HL-60/S4 treated with phorbol 12-myristate 13-acetate at 8.2 ng/mL for 4 days and 3 days (cell line): ENCODE data around the gene NKD2.
"Not testable (repeated sequence)": the region's sequence is repeated elsewhere in the genome, so short reads cannot be mapped to it uniquely, and the experiment has no call there.

Experiments used
- in situ Hi-C: fragments of 300-500 bp; cut with MboI; formaldehyde crosslinking; loops from 2 replicates; pipeline ENCODE4 v1.15.0; 2022; ENCODE audit warnings: low sequenced_read_pairs

Gene NKD2

DNA sequence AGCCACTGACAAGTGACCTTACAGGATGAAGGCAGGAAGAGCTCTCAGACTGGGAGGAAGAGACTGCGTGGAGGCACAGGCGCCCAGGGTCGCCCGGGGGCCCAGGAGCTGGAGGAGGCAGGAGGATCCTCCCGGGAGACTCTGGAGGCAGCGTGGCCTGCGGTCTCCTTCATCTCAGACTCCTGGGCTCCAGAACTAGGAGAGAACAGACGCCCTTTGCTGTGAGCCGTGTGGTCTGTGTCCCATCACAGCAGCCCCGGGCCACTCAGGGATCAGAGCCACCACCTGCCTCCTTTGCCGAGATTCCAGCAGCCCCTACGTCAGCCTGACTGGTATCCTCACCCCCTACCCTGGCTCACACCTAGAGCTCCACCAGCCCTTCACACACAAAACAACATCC lies 58.1 kb downstream of the NKD2 start:
- in situ Hi-C loops = no loop called here

DNA sequence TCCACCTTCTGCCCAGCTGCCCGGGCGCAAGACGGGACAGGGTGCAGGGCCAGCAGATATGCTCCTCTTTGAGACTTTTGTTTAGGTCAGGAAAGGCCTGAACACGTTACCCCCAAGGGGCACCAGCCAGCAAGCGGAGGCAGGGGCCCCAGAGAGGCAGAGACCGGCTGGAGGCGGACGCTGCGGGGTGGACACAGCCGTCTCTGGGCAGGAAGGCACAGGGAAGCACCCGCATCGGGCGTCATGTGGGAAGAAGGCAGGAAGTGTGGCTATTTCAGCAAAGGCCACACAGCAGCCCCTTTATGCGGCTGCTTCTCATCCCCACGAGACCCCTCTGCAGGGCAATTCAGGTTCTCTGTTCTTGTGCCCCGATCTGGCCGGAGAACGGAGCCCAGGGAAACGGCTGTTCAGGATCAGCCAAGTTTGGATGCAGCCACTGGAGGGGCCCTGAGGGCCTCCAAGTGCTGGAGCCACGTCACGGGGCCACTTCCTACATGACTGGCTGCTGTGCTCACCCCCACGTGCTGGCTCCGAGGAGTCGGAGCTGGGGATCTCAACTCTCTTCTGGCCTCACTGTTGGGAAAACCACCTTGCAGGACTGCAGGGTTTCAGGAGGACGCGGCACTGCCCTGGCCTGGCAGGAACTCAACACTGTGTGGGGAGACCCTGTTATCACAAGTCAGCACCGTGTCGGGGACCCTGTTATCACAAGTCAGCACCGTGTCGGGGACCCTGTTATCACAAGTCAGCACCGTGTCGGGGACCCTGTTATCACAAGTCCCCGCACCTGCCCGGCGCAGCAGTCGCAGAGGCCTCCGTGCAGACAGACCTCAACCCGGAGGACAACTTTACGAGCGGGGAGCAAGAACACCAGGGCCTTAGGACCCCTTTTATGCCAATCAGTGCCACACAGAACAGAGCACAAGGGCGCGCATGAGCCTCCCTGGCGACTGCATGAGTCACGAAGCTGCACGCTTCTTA lies 58.8 kb downstream of the NKD2 start:
- in situ Hi-C loops = no loop called here

DNA sequence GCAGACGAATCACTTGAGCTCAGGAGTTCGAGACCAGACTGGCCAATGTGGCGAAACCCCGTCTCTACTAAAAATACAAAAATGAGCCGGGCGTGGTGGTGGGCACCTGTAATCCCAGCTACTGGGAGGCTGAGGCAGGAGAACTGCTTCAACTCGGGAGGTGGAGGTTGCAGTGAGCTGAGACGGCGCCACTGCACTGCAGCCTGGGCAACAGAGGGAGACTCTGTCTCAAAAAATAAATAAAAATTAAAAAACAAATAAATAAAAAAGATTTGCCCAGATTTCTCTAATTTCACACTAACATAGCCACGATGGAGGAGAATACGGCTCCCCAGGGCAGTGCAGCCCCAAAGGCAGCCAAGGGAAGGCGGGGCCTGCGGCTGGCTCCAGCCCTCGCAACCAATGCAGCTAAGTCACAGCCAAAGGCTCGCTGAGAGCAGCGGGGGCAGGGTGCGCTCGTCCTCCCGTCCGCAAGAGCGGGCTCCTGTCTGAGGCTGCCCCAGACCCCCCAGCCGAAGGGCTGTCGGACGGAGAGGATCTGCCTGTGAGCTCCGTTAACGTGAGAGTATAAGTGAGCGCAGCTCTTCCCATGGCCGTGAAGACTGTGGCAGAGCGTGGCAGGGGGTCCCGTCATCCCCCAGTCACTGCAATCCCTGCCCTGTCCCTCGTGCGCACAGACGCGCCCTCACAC lies 59.7 kb downstream of the NKD2 start:
- in situ Hi-C loops = no loop called here

DNA sequence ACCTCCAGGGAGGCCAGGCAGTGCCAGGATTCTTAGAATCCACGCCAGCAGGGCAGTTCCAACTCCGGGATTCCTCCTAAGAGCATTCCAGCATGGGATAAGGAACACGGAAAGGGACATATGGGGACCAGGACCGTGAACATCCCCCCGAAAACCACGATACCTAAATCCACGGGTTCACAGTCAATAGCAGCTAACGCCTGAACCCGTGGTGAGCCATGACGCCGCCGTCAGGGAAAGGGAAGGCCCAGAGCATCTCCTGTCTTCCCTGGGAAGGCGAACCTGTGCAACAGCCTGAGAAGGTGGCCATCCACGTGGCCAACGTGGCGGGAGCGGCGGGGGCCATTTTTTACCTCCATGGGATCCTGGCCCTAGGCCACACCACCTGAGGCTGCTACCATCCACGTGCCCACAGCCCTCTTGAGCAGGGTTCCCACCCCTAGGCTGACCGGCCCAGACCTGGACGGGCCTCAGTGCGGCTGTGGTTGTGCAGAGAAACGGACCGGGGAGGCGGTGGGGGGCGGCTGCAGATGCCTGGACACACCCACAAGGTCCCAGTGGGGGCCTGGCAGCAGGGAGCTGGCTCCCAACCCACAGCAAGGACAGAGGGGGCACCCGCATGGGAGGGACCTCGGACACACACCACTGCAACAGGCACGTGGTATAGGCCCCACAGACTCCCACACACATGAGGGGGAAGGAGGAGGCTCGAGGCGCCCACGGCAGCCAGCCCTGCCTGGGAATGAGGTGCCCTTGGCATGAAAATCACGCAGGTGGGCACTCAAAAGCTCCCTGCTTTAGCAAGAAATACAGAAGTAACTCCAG lies 60.5 kb downstream of the NKD2 start:
- in situ Hi-C loops = no loop called here

DNA sequence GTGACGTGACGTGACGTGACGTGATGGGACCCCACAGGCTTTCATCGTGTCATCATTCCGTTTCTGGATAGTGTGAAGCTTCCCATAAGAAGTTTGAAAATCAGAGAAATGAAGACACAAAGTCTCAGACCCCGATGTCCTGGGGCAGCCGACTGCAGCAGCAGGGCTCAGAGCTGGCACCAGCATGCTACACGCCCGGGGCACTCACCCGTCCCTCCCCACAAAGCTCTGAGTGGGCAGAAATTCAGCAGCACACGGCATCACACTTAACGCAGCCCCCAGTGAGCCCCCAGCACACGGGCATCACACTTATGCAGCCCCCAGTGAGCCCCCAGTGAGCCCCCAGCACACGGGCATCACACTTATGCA lies 61.1 kb downstream of the NKD2 start:
- in situ Hi-C loops = no loop called here

DNA sequence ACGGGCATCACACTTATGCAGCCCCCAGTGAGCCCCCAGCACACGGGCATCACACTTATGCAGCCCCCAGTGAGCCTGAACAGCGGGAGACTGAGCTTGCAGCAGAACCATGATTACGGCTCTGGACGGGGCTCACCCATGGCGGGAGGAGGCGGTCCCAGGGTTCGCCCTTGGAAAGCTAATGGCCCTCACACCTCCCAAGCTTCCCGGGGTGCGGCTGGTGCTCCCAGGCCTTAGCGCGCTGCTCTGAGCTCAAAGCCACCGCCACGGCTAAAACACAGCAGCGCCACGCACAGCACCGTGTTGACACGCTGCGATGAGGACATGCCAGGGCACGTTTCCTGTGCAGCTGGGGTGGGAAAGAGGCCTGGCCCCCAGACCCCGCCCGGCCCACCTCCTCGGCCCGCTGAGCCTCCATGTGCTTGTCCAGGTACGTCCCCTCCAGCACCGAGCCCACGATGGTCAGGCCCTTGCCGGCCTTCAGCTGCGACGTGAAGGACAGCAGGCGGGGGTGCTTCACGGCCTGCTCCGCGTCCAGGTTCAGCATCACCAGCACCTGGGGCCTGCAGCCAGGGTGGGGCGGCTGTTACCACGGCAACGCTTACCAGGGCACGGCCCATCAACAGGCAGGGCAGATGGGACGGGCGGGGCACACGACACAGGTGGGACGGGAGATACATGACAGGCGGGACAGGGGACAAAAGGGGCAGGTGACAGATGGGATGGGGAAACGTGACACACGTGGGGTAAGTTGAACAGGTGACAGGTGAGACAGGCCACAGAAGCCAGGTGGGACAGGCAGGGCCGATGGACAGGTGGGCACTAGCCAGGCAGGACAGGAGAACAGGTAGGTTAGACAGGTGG lies 64.9 kb downstream of the NKD2 start:
- in situ Hi-C loops = no loop called here

DNA sequence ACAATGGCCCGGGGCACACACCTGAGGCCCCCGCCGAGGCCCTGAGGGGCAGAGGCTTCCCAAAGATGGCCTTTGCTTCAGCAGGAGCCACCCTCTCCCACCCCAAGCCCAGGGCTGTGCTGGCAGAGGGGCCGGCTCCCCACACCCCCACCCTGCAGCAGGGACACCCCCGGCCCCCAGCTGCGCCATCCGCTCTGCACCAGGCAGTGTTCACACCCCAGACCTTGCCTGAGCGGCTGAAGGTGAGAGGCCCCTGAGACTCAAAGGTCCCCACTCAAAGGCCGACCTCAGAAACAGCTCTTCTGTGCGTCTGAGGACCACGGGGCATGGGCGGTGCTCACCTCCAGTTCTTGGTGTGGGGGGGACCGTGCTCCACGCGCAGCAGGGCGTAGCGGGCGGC lies 65.6 kb downstream of the NKD2 start:
- in situ Hi-C loops = no loop called here

DNA sequence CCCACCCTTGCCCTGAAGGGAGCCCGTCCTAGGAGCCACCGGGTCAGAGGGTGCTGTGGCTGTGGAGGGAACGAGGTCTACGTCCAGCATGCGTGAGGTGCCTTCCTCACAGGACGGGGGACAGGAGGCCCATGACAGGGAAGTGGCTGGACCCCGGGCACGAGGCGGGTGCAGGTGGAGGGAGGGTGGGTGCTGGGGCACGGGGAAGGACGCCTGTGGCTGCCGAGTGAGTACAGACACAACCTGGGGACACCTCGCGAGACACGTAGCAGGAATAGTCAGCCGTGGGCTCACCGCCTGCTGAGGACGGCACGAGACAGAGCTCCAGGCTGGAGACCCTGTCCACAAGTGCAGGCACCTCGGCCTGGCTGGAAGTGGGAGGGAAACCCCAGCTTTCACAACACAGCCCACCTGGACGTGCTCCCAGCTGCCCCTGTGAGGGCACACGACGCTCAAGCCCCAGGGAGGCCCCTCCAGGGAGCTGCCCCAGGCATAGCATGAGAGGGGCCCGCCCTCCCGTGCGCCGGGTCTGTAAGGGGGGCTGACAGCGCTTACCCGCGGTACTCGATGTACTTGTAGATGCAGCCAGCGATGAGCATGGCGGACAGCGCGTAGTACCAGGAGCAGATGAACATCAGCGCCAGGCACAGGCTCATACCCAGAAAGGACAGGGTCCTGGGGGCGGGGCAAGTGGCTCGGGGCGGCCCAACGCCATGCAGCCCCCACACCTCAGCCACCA lies 66.4 kb downstream of the NKD2 start:
- in situ Hi-C loops = no loop called here

DNA sequence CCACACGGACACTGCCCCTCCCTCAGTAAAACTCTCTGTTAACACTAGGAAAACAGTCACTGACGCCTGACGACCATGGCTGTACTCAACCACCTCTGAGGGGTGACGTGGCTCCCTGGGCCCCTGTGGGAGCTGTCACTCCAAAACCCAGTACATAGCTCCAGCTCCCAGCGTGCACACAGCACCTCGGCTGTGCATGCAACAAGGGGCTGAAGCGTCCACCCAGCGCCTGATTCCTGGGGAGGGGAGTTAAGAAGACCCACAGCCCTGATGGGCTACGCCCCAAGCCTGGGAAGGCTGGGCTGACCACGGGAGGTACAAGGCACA lies 66.9 kb downstream of the NKD2 start:
- in situ Hi-C loops = no loop called here

DNA sequence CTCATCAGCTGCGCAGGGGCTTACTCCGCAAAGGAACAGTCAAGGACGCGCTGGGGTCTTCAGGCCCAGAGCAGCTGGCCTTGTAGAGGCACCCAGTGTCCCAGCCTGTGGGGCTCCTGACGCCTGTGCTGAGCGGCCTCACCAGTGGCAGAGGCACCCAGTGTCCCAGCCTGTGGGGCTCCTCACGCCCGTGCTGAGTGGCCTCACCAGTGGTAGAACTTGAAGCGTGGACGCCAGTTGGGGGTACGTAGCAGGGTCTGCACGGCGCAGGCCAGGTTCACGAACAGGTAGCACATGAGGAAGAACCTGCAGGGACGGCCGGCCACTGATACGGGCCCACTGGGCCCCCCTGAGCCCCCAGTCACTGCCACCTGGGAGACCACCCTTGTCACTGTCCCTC lies 67.3 kb downstream of the NKD2 start:
- in situ Hi-C loops = no loop called here

DNA sequence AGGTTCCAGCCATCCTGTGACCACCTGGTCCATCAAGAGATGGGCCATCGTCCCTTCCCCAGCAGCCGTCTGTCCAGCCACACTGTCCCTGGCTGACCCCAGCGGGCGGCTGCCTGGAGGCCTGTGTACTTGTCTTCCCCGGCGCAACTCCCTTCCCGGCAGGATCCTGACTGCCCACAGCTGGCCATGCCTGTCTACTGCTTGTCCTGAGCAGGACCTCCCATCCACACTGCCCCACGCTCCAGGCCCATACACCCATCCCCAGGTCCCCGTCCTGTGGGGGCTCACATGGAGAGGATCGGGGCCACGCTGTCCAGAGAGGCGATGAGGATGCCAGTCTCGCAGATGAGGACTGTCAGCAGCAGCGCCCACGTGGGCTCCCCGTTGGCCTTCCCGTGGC lies 67.8 kb downstream of the NKD2 start:
- in situ Hi-C loops = no loop called here

DNA sequence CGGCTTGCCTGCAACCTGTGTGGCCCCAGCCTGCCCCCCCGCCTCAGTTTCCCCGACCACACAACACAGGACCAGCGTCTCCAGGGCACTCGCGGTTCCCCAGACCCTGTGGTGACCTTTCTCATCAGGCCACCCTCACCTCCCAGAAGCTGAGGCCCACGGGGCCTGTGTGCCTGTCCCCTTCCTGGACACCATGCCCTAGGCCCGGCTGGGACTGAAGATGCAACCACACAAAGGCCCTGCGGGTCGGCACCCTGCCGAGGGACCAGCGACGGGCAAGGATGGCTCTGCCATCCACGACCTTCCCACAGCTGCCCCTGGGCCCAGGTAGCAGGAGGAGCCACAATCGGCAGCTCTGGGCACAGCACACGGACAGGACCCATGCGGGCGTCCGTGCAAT lies 68.4 kb downstream of the NKD2 start:
- in situ Hi-C loops = no loop called here

DNA sequence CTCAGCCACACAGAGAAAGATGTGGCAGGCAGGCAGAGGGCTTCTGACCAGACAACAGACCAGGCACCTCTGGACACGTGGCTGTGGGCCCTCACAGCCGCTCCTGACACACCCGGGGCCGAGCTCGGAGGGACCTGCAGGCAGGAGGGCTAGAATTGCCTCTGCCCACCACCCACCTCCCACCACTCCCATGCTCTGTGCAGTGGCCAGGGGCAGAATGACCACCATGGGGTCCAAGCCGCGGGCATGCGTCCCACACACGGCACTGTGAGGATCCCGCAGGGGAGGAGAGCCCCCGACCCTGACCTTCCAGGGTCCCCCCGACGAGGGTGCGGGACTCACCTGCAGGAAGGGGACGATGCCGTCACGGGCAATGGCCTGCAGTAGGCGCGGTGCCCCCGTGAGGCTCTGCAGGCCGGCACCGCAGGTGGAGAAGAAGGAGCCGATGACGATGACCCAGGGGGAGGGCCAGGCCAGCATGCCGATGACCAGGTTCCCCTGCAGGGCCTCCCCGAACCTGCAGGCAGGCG lies 69.0 kb downstream of the NKD2 start:
- in situ Hi-C loops = no loop called here

DNA sequence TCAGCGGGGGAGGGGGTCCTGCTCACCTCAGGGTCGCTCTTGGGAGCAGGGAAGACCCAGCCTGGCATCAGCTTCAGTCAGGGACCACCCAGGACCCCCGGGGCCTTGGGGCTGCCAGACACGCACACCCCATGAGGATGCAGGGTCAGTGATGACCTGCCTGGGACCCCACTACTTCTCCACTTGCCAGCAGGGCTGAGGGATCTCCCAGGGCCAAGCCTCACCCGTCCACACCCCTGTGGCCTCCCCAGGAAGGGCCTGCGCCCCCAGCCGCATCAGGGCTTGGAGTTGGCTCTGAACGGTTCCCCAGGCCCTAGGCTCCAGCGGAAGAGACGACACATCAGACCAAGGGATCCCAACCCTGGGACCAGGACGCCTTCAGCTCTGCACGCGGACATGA lies 69.6 kb downstream of the NKD2 start:
- in situ Hi-C loops = no loop called here

DNA sequence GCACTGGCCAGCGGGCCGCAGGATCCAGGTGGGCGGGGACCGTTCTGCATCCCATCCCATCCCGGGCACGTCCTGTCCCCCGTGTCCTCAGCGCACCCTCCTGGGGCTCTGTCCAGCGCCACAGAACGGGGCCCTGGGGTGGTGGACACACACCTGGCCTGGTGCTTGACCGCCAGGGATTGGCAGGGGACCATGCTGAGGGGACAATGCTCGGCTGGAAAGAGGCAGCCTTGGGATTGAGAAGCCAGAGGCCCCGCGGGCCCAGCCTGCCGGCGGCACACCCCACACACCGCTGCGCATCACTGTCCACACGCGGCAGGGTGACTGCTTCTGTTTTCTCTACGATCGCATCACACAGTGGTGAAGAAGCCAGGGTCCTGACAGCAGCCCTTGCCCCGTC lies 70.2 kb downstream of the NKD2 start:
- in situ Hi-C loops = no loop called here

DNA sequence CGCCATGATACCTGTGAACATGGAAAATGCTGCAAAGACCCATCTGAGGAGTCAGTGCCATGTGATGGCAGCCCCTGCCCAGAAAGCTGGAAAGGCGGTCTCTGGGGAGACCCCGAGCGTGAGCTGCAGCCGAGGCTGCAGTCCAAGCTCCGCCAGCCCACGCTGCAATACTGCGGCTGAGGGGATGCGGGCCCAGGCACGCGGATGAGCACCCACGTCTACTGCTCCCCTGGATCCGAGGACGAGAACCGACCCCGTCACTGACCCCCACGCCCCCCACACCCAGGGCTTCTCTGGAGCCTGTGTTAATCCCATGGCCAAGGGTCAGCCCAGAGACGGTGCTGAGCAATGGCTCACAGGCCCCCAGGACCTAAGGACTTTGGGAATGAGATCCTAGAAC lies 70.9 kb downstream of the NKD2 start:
- in situ Hi-C loops = no loop called here

DNA sequence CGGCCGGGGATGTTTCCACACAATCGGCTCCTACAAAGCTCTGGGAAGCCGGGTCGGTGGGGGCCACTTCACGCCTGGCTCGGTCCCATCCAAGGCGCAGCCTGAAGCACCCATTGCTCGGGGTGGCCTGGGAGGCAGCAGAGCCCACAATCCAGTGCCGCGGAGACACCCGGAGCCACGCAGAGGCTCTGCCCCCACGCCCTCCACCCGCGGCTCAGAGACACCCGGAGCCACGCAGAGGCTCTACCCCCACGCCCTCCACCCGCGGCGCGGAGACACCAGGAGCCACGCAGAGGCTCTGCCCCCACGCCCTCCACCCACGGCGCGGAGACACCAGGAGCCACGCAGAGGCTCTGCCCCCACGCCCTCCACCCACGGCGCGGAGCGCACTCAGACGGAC lies 71.4 kb downstream of the NKD2 start:
- in situ Hi-C loops = no loop called here

DNA sequence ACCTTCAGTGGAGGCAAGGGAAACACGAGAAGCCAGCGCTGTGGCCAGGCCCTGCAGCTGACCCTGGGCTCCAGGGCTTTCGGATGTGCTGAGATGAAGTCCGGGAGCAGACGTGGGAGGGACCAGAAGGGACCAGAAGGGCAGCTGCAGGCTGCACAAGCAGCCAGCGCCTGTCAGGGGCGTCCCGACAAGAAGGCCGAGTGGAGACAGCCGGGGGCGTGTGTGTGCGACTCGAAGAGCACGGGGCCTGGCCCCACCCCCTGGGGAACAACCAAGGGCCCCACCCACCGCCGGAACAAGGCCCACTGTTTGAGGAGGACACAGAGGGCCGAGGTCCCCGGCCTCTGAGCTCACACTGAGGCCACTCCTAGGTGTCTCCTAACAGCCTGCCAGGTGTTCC lies 71.8 kb downstream of the NKD2 start:
- in situ Hi-C loops = no loop called here

DNA sequence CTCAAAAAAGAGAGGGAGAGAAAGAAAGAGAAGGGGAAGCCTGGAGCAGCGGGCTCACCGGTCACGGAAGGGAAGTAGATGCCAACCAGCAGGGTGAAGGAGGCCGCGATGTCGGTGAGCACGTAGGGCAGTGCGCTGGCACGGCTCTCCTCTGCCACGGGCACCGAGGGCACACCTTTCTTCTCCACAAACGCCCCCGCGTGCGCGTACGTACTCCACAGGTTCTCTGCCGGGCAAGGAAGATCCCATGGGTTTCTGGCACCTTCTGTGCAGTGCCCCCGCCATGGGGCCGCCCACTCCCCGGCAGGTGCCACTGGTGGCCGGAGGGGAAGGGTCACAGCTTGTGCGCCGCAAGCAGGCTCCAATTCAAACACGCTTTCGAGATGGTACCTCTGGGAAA lies 72.9 kb downstream of the NKD2 start:
- in situ Hi-C loops = no loop called here

DNA sequence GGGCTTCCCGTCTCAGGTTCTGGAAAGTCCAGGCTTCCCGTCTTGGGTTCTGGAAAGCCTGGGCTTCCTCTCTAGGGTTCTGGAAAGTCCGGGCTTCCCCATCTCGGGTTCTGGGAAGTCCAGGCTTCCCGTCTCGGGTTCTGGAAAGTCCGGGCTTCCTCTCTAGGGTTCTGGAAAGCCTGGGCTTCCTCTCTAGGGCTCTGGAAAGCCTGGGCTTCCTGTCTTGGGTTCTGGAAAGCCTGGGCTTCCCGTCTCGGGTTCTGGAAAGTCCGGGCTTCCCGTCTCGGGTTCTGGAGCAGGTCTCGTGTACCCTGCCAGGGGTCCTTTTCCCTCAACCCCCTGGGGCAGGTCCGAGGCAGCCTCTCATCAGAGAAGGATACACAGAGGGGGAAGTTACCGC lies 74.4 kb downstream of the NKD2 start:
- in situ Hi-C loops = not testable (repeated sequence)
